ENCODE measurements around the gene EDIL3.

GRCh38 chr5:84384604-84385575, at the start of gene EDIL3:
- TF ChIP-seq ELF4 (CRISPR knock-in tag; IDR thresholded peaks at IDR 0.05; ENCODE audit: borderline replicate concordance) (no peak), ZNF354B (CRISPR knock-in tag; IDR thresholded peaks at IDR 0.05) (no peak), CEBPZ (IDR thresholded peaks at IDR 0.05; ENCODE audit: low read length) (no peak), JUND (CRISPR knock-in tag; IDR thresholded peaks at IDR 0.05) (no peak), SKI (IDR thresholded peaks at IDR 0.05; ENCODE audit: partially characterized antibody) (no peak), MXI1 (IDR thresholded peaks at IDR 0.05; ENCODE audit: borderline replicate concordance, low read depth, low read length) (no peak), TAF1 (CRISPR knock-in tag; IDR thresholded peaks at IDR 0.05) (no peak)
- TF ChIP-seq, protein P1, sequence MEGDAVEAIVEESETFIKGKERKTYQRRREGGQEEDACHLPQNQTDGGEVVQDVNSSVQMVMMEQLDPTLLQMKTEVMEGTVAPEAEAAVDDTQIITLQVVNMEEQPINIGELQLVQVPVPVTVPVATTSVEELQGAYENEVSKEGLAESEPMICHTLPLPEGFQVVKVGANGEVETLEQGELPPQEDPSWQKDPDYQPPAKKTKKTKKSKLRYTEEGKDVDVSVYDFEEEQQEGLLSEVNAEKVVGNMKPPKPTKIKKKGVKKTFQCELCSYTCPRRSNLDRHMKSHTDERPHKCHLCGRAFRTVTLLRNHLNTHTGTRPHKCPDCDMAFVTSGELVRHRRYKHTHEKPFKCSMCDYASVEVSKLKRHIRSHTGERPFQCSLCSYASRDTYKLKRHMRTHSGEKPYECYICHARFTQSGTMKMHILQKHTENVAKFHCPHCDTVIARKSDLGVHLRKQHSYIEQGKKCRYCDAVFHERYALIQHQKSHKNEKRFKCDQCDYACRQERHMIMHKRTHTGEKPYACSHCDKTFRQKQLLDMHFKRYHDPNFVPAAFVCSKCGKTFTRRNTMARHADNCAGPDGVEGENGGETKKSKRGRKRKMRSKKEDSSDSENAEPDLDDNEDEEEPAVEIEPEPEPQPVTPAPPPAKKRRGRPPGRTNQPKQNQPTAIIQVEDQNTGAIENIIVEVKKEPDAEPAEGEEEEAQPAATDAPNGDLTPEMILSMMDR (CRISPR knock-in tag; IDR thresholded peaks at IDR 0.05), result no peak

All from HepG2 (cell line).